NCI-H2196 treated with DMSO at 0.1 percent for 48 hours (cell line): ENCODE measurements around the gene ZNF699.
"Not testable (repeated sequence)": the region's sequence is repeated elsewhere in the genome, so short reads cannot be mapped to it uniquely, and the experiment has no call there.

Experiments
- DNase-seq: peaks from one replicate; lab custom pipeline; 2025; ENCODE audit not compliant: unreplicated experiment; lab: John Stamatoyannopoulos, UW

Gene ZNF699

DNA sequence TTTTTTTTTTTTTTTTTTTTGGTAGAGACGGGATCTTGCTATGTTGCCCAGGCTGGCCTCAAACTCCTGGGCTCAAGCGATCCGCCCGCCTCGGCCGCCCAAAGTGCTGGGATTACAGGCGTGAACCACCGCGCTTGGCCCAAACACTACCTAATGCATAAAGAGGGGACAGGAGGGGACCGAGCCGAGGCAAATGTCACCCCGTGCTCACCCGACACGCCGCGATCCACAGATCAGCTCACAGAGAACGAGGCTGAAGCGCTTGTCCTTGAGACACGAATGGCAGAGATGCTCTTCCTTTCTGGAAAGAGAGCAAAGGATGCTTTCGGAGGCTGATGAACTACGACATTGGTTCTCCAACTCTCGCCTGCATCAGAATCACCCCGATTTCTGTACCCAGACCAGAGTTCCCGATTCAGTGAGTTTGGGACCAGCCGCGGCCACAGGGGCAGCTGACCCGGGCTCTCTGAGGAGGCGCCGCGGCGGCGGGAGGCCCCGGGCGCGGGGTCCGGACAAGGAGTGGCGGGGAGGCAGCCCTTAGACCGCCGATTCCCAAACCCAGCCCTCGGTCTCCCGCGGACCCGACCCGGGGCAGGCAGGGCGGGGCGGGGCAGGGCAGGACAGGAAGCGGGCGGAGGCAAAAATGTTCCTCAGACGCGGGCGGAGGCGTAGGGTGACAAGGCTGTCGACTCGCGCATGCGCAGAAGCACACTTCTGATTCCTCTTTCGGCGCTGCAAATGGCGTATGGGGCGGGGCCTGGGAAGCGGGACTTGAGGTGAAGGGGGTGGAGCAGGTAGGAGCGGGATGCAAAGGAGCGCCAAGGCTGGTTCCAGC lies at the start of gene ZNF699:
TSS of gene ZNF699 (minus strand) at position 700 of the 835 bp plus-strand sequence. CDS start 4,719 bp downstream, outside the sequence.
- DNase-seq = peak; percentile 98

GRCh38 chr19:9354651-9355050 lies 45.0 kb upstream of the ZNF699 start:
- DNase-seq = no peak

DNA sequence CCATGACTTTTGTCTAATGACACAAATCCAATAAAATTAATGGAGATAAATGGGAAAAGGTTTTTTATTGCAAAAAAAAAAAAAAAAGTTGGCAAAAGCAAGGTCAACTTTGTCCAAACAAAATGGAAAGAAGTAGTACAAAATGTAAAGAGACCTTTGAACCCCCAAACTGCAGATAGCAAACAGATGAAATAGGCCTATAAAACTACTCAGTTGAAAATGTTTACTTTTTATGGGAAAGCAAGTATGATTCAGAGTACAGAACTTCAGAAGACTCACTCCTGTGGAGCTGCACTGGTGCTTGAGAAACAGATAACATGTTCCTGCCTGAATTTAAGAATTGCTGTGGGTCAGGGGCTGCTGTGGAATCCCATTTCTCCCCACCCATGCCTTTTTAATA lies 43.4 kb upstream of the ZNF699 start:
- no peak for DNase-seq

GRCh38 chr19:9352505-9352904 lies 42.9 kb upstream of the ZNF699 start:
- no peak for DNase-seq

DNA sequence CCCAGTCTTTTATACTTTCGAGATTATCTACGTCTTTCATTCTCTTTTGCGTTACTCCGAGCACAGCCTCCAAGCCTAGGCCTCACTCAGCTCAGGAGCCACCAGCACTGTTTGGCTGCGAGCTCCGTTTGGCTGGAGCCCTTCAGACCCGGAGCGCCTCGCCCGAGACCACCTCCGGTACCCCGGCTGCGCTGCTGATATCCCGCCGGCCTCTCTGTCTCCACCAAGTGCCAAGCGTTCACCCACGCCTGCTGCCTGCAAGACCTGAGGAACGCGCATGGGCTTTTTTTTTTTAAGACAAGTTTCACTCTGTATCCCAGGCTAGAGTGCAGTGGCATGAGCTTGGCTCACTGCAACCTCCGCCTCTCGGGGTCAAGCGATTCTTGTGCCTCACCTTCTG lies 39.0 kb upstream of the ZNF699 start:
- DNase-seq = no peak

DNA sequence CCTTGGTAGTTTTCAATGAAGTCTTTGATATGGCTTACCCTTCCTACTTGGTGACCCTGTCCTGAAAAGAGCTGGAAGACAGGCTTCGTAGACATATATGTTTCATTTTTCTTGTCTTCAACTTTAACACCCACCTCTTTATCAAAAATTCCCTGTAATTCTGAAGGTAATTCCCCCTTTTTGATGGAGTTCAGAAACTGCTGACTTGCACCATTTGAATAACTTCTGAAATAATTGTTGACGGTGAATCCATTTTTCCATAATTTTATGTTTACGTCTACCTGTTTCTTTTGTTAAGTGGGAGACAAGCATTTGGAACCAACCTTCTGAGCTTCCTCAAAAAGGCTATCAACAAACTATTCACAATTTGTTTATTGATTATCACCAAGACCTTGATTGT lies 38.6 kb upstream of the ZNF699 start:
- no peak for DNase-seq

DNA sequence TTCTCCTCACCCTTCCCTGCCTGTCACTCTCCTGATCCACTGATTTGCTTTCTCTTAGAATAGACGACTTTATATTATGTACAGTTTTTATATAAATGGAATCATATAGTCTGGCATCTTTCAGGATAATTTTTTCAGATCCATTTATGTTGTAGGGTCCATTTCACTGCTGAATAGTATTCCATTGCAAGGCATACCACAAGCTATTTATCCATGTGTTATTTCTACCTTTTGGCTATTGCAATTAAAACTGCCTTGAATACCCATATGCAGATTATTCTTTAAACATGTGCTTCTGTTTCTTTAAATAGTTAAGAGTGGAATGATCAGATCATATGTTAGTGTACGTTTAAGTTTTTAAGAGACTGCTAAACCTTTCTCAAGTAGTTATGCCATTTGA lies 35.4 kb upstream of the ZNF699 start:
- no peak for DNase-seq

DNA sequence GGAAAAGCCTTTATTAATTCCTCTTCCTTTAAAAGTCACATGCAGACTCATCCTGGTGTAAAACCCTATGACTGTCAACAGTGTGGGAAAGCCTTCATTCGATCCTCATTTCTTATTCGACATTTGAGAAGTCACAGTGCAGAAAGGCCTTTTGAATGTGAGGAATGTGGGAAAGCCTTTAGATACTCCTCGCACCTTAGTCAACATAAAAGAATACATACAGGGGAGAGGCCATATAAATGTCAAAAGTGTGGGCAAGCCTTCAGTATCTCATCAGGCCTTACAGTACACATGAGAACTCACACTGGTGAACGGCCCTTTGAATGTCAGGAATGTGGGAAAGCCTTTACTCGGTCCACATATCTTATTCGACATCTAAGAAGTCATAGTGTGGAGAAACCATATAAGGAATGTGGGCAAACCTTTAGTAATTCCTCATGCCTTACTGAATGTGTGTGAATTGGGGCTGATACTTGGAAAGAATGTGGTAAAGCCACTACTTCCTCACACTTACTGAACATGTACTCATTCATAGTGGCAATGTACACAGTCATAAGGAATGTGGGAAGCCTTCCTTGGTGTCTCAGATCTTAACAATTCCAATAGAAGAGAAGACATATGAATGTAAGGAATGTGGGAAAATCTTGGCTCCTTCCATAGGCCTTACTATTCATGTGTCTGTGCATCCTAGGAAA lies 33.1 kb upstream of the ZNF699 start:
- DNase-seq = no peak

GRCh38 chr19:9329999-9330398 lies 20.4 kb upstream of the ZNF699 start:
- DNase-seq = no peak

GRCh38 chr19:9324584-9324962 lies 14.9 kb upstream of the ZNF699 start:
- DNase-seq = no peak

- peak; percentile 93 for DNase-seq
Measured at GRCh38 chr19:9323919-9324583, 14.4 kb upstream of the ZNF699 start, which contains the start of gene ZNF559. Gene ZNF559 (plus strand): TSS chr19:9324179. CDS start chr19:9338550, 14,371 bp downstream.

DNA sequence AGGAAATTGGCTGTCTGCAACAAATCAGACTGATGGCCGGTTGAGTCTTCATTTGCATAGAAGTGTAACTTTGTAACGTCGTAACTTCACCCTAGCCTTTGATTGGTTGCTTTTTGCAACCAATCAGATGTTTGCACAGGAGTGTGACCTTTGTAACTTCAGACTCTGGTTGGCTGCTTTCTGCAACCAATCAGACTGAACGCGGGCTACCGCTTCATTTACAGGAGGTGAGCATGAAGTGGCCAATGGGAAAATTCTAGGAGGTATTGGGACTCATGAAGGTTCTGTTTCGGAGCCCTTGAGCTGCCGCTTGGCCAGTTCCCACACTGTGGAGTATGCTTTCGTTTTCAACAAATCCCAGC lies 13.9 kb upstream of the ZNF699 start:
- DNase-seq = peak; percentile 77

GRCh38 chr19:9322201-9322600 lies 12.6 kb upstream of the ZNF699 start:
- not testable (repeated sequence) for DNase-seq

GRCh38 chr19:9321756-9322155 lies 12.1 kb upstream of the ZNF699 start:
- not testable (repeated sequence) for DNase-seq

GRCh38 chr19:9321338-9321737 lies 11.7 kb upstream of the ZNF699 start:
- DNase-seq = no peak

DNA sequence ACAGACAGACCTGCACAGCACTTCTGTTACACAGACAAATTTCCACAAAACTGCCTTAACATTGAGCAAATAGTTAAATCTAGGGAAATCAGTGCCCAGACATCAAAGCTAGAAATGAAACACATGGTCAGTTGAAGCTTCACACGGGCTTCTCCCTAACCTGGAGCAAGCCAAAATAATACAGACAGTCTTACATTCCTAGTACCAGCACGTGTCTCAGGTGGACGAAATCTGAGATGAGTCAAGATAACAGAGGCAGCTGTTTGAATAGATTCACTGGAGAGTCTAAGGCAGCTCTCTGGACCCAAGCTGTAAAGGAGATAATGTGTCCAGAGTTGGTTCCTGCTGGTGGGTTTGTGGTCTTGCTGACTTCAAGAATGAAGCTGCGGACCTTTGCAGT lies 4.1 kb upstream of the ZNF699 start:
- DNase-seq = no peak

DNA sequence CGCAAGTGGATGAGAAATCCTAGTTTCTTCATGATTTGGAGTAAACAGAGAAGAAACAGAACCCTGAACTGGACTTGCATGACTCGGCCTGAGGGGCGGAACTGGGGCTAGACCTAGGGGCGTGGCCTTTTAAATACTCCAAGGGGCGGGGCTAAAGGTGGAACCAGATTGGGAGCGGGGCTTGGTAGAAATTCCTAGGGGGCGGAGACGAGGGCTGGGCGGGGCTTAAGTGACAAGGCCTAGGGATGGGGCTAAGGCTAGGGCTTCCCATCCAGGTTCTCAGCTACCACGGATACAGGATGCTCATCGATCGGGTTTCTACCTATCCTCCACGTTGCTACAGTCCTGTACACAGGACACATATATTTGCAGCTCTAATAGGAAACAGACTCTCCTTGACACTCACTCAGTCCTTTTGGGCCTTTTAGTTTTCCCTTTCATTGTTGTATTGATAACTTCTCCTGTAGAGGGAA lies 372 bp upstream of the ZNF699 start:
- peak; percentile 98 for DNase-seq

- no peak for DNase-seq
Measured at GRCh38 chr19:9308091-9308770, 1.4 kb downstream of the ZNF699 start.

DNA sequence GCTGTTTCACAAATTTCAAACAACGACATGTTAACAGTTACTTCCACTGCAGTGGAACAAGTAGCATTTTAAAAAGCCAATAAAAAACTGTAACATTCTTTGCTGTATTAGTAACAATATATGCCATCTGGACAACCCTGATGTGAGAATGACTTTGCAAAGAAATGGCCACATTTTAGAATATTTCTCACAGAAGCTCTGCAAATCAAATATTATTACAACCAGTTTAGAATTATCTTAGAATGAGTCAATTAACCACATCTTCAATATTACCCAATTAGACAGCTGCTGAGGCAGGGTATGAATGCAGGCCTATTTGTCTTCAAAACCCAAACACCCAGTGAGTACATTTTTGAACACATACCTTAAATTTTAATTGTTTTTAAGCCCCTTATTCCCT lies 3.2 kb downstream of the ZNF699 start:
- no peak for DNase-seq

GRCh38 chr19:9296336-9296735 lies 13.3 kb downstream of the ZNF699 start:
- no peak for DNase-seq

DNA sequence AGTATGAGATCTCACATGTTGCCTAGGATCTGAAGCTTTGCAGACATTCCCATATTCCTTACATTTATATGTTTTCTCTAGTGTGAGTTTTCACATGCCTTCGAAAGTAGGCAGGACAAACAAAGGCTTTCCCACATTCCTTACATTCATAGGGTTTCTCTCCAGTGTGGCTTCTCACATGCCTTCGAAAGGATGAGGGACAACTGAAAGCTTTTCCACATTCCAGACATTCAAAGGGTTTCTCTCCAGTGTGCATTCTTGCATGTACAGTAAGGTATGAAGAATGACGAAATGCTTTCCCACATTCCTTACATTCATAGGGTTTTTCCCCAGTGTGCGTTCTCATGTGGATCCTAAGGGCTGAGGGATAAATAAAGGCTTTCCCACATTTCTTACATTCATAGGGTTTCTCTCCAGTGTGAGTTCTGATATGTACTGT lies 14.2 kb downstream of the ZNF699 start:
- DNase-seq = no peak
